Skeletal muscle satellite cell (primary cell): ENCODE results near the gene KCNJ4. TPM values are rescaled to one million over a fixed set of nuclear protein-coding genes. Genes with fewer than 3 reads are reported as not detected.
A peak's percentile ranks its signal among the peaks of the same experiment; 100 is the strongest.

Experiments
- H3K27me3 ChIP-seq: 2 replicates; pipeline ENCODE4 v1.7.0; 2013; ENCODE audit warnings: low read length; ENCODE audit not compliant: control insufficient read depth, insufficient read depth
- H3K36me3 ChIP-seq: 2 replicates; pipeline ENCODE4 v1.7.0; 2013; ENCODE audit warnings: mild to moderate bottlenecking, control low read depth, low read length; ENCODE audit not compliant: insufficient read depth
- H3K4me1 ChIP-seq: 2 replicates; pipeline ENCODE4 v1.7.0; 2013; ENCODE audit warnings: low read length; ENCODE audit not compliant: control insufficient read depth, insufficient read depth
- H3K4me2 ChIP-seq: 2 replicates; pipeline ENCODE4 v1.7.0; 2013; ENCODE audit warnings: mild to moderate bottlenecking, low read length
- H3K4me3 ChIP-seq: 2 replicates; pipeline ENCODE4 v1.7.0; 2013; ENCODE audit warnings: low read length
- H3K9ac ChIP-seq: 2 replicates; pipeline ENCODE4 v1.7.0; 2013; ENCODE audit warnings: mild to moderate bottlenecking, low read depth, low read length, moderate library complexity
- H3K9me3 ChIP-seq: replicated peaks from 2 replicates; pipeline ENCODE4 v1.7.0; 2013; ENCODE audit warnings: mild to moderate bottlenecking, control low read depth, low read length
- total RNA-seq: library from RNA; depleted of rRNA; stranded (reverse); fragments of >200 nt; gene quantifications from 2 replicates; pipeline ENCODE4 v1.2.3, GENCODE V29; 2012; rRNA removed

Gene KCNJ4
- not detected in 2 replicates for total RNA-seq

DNA sequence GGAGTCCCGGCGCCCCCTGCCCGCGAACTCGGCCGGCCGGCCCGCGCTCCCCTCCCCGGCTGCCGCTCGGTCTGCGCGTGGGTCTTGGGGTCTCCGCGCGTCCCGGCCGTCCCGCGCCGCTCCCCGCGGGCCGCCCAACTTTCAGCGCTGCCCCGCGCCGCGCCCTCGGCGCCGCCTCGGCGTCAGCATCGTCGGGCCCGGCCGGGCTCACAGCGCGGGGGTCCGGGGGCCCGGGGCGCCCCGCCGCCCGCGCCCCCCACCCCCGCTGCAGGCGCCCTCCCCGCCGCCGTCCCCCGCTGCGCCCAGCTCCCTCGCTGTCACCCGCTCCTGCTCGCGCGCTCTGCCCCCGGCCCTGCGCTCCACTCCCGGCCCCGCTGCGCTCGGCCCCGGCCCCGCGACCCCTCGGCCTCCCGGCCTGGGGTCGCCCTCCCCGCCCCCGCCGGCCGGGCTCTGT lies at the start of gene KCNJ4:
Gene KCNJ4, minus strand, starts transcription at position 124 of the 454 bp plus-strand sequence. CDS start 27,067 bp downstream, outside the sequence.
- H3K27me3 ChIP-seq, result peaks cover 88% of the 10 kb centered on the region
- no peak within 1 kb of the TSS for H3K9ac ChIP-seq
- peak within 1 kb of the TSS; percentile 65 for H3K4me2 ChIP-seq
- no peaks in the 10 kb centered on the region for H3K36me3 ChIP-seq
- H3K4me1 ChIP-seq, result no peaks in the 10 kb centered on the region
- peak within 1 kb of the TSS; percentile 49 for H3K4me3 ChIP-seq
- H3K9me3 ChIP-seq, result no peaks in the 10 kb centered on the region

DNA sequence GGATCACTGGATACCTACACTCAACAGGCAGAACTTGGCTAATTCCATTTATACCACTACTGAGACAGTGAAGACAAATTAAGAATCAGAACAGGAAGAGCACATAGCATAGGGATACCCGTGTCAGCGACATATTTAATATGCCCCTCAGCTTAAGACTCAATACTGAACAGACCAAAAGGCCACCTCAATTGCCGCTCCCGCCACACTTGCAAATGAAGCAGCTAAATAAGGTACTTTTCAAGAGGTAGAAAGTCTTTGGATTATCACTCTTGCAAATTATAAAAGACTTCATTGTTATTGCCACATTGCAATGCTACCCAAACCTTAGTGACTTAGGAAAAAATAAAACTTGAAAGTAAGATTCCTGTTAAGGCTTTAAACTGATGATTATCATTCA lies 48.0 kb upstream of the KCNJ4 start:
- H3K9me3 ChIP-seq, result no peaks in the 10 kb centered on the region
- H3K4me3 ChIP-seq, result peak overlapping the region; percentile 100
- peaks cover 65% of the 10 kb centered on the region for H3K36me3 ChIP-seq
- H3K4me1 ChIP-seq, result peaks cover 22% of the 10 kb centered on the region
- H3K4me2 ChIP-seq, result peak overlapping the region; percentile 91
- H3K9ac ChIP-seq, result peak overlapping the region; percentile 100
- no peaks in the 10 kb centered on the region for H3K27me3 ChIP-seq

DNA sequence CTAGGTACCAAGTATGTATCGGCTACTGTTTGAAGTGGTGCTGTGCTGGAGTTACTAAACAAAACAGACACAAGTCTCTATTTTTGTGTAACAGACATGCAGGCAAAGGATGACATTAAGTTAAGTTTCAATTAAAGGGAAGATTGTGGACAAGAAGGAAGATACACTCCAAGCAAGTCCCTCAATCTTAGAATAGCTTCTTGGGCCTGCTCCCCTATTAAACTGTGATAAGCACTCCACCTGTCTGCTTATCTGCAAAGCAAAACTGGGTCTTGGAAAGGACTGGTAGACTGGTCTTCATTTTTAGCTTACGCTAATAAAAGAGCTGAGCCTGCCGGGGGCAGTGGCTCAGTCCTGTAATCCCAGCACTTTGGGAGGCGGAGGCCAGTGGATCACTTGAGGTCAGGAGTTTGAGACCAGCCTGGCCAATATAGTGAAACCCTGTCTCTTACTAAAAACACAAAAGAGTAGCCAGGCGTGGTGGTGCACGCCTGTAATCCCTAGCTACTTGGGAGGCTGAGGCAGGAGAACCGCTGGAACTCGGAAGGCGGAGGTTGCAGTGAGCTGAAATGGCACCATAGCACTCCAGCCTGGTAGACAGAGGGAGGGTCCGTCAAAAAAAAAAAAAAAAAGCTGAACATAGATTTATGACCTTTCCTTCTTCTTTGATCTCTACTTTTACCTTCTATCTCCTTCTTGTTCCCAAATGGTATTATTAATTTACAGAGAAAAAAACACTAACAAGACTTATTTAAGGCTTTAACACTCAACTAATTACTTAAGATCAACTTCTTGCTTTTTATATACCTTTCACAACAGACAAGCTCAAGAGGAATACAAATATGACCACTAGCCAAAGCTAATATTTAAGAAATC lies 47.0 kb upstream of the KCNJ4 start:
- Histone ChIP-seq H3K4me2 (peak overlapping the region; percentile 91), H3K9ac (no peak overlapping the region), H3K9me3 (no peaks in the 10 kb centered on the region), H3K36me3 (peaks cover 74% of the 10 kb centered on the region), H3K4me3 (no peak overlapping the region), H3K27me3 (no peaks in the 10 kb centered on the region), H3K4me1 (peaks cover 21% of the 10 kb centered on the region)

DNA sequence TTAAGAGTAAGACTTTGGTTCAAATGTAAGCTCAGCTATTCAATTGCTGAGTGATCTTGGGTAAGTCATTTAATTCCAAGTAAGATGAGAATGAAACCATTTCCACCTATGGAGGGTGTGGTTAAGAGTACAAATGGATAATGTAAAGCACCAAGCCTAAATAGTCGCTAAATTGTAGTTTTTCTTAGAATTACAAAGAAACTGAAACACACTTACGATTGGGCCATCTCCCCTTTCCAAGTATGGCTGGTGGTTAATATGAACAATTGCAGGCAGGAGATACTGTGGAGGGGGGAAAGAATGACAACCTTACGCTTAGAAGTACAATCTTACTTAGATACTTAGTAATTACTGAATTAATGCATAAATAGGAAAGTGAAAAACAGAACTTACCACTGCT lies 42.9 kb upstream of the KCNJ4 start:
- Histone ChIP-seq H3K36me3 (peaks cover 89% of the 10 kb centered on the region), H3K4me1 (peaks cover 33% of the 10 kb centered on the region)

DNA sequence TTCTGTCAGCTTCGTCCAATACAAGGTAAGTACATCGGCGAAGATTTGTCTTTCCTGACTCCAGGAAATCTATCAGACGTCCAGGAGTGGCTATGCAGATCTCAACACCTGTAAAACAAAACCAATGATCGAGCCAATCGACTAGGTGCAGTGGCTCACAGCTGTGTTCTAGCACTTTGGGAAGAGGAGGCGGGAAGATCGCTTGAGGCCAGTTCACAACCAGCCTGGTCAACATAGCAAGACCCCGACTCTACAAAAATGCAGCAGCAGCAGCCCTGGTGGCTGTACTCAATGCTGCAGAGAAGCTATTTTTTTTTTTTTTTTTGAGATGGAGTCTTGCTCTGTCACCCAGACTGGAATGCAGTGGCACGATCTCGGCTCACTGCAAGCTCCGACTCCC lies 39.9 kb upstream of the KCNJ4 start:
- no peaks in the 10 kb centered on the region for H3K27me3 ChIP-seq
- peaks cover 44% of the 10 kb centered on the region for H3K4me1 ChIP-seq
- H3K9ac ChIP-seq, result peak overlapping the region; percentile 30
- H3K4me3 ChIP-seq, result no peak overlapping the region
- H3K36me3 ChIP-seq, result peaks cover 95% of the 10 kb centered on the region
- peak overlapping the region; percentile 22 for H3K4me2 ChIP-seq
- no peaks in the 10 kb centered on the region for H3K9me3 ChIP-seq

More for the DNA sequence above, 42.9 kb upstream of the KCNJ4 start:
- Histone ChIP-seq H3K9ac (no peak overlapping the region), H3K4me3 (no peak overlapping the region), H3K27me3 (no peaks in the 10 kb centered on the region), H3K9me3 (no peaks in the 10 kb centered on the region), H3K4me2 (no peak overlapping the region)

DNA sequence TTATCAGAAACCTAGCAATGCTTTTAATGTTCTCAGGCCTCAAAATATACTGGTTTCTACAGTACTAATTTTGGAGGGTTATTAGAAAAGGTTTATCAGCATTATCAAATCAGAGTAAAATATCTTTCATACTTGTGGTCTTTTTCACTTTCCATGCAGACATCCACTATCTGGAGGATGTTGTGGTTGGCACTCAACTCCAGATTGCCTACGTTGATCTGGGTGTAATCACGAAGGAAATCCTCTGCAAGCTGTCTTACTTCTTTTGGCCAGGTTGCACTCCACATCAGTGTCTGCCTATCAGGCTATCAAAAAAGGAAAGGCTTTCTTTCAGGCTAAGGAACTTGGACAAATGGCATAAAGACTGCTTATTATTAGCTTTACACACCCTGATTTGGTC lies 39.5 kb upstream of the KCNJ4 start:
- Histone ChIP-seq H3K4me1 (peaks cover 44% of the 10 kb centered on the region), H3K4me3 (no peak overlapping the region), H3K9ac (peak overlapping the region; percentile 30), H3K36me3 (peaks cover 96% of the 10 kb centered on the region), H3K4me2 (peak overlapping the region; percentile 31), H3K27me3 (no peaks in the 10 kb centered on the region), H3K9me3 (no peaks in the 10 kb centered on the region)

DNA sequence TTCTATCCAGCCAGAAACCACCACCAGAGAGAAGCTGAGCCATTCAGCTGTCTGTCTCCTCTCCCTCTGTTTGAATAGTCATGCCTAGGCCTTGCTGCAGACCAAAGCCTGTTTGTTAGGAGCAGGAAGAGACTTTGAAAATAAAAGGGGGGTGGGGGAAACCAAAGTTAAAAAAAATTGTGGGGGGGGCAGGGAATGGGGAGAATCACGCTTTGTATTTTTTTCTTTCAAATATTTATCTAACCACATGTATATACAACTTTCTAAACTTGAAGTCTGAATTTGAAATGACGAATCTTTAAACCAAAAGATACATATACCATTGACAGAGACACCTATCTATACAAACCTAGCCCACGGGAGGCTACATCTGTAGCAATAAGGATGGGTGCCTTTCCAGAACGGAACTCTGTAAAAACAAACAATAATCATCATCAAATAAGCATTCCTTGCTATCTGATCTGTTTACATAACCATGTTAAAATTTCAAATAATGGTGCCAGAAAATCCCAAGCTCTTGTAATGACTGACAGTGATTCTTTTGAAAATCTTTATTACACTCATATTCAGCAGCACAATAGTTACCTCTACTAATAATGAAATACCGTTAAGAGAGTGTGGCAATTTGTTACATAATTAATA lies 36.8 kb upstream of the KCNJ4 start:
- peaks cover 94% of the 10 kb centered on the region for H3K36me3 ChIP-seq
- no peaks in the 10 kb centered on the region for H3K27me3 ChIP-seq
- no peak overlapping the region for H3K9ac ChIP-seq

DNA sequence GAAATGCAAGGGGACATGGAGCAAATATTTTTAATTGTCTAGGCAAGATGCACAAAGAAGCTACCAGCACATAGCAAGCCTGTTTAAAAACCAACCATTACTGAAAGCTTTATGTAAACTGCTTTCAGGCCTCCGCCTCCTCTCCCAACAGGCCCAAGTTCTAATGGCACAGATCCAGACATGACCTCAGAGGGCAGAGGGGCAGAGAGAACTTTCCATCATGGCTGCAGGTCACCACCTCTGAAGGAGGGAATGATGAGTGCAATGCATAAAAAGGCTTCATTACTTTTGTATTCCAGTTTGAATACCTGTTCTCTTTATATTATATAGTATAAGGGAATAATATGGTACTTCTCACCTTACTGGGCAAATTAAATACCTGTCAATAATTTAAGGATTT lies 35.9 kb upstream of the KCNJ4 start:
- Histone ChIP-seq H3K9me3 (no peaks in the 10 kb centered on the region), H3K4me2 (no peak overlapping the region), H3K9ac (no peak overlapping the region), H3K36me3 (peaks cover 94% of the 10 kb centered on the region), H3K27me3 (no peaks in the 10 kb centered on the region), H3K4me1 (peaks cover 44% of the 10 kb centered on the region), H3K4me3 (no peak overlapping the region)

More for the DNA sequence above, 36.8 kb upstream of the KCNJ4 start:
- H3K4me1 ChIP-seq, result peaks cover 44% of the 10 kb centered on the region
- no peak overlapping the region for H3K4me3 ChIP-seq
- H3K9me3 ChIP-seq, result no peaks in the 10 kb centered on the region
- no peak overlapping the region for H3K4me2 ChIP-seq

DNA sequence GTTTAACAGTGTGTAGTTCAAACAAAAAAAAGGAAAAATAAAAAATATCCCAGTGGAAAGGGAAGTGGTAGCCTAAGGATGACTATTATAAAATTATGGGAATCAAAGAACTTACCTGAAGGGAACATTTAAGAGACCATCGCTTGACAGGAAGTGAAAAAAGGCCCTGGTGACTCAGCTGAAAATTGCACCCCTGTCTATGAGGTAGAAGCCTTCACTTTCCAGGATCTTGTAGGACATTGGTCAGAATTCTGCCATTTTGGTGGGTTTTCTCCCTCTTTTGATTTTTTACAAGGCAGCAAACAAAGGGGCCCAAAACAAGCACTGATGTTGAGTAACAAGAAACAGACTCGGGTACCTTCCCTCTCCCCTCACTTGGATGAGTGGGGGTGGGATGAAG lies 35.5 kb upstream of the KCNJ4 start:
- no peaks in the 10 kb centered on the region for H3K27me3 ChIP-seq
- no peaks in the 10 kb centered on the region for H3K9me3 ChIP-seq
- no peak overlapping the region for H3K4me3 ChIP-seq
- peaks cover 93% of the 10 kb centered on the region for H3K36me3 ChIP-seq
- peaks cover 41% of the 10 kb centered on the region for H3K4me1 ChIP-seq
- no peak overlapping the region for H3K9ac ChIP-seq
- H3K4me2 ChIP-seq, result no peak overlapping the region

DNA sequence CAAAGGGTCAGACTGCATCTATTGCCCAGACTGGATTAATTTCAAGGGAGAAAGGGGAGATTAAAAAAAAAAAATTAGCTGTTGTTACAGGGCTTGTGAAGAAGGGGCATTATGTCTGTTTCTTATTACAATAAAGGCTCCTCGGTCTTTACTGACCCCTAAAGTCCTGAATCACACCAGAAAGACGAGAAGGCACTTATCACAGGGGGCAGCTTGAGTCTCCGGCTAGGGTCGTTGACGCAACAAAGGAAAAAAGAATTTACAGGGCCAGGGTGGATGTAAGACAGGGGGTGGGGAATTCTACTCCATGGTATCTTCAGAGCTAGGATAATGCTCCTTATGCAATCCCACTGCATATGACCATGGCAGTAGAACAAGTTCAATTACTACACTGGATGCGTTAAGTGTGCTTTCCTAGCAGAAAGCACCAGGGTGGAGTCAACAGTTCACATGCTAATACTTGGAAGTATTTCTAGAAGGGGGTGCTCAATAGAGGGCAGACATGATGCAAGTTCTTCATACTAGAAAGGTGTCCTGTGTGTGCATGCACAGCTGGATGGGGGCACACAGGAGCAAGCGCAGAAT lies 34.7 kb upstream of the KCNJ4 start:
- Histone ChIP-seq H3K9me3 (no peaks in the 10 kb centered on the region), H3K9ac (no peak overlapping the region), H3K4me2 (no peak overlapping the region), H3K36me3 (peaks cover 93% of the 10 kb centered on the region), H3K4me1 (peaks cover 36% of the 10 kb centered on the region), H3K4me3 (no peak overlapping the region), H3K27me3 (no peaks in the 10 kb centered on the region)

DNA sequence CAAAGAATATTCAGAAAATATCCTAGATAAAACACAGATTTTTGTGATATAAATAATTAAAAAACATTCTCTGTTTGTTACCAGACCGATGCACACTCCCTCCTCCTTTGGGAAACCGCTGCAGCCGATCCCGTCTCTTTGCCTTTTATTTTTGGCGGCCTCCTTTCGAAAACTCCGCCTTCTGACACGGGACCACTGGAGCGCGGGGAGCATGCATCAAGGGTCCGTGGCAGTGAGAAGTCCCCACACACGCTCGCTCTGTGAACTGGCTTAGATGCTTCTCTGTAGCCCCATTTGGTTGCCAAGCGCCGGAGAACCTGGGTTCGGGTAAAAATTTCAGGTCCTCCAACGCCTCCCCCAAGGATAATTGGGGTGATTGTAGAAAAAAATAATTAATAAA lies 34.1 kb upstream of the KCNJ4 start:
- peaks cover 31% of the 10 kb centered on the region for H3K4me1 ChIP-seq
- H3K27me3 ChIP-seq, result no peaks in the 10 kb centered on the region
- H3K36me3 ChIP-seq, result peaks cover 93% of the 10 kb centered on the region
- no peaks in the 10 kb centered on the region for H3K9me3 ChIP-seq
- no peak overlapping the region for H3K4me2 ChIP-seq
- H3K4me3 ChIP-seq, result no peak overlapping the region
- H3K9ac ChIP-seq, result no peak overlapping the region
